ENCODE measurements around the gene SLC23A1. TPM values are rescaled to one million over a fixed set of nuclear protein-coding genes. Genes with fewer than 3 reads are reported as not detected.

SLC23A1 gene
- polyA plus RNA-seq, 1 donor, result 15.7 TPM

GRCh38 chr5:139408191-139408590 lies 25.1 kb upstream of the SLC23A1 start:
- no peak for DNase-seq

- DNase-seq, result no peak
Measured at GRCh38 chr5:139407517-139407916, 24.4 kb upstream of the SLC23A1 start.

GRCh38 chr5:139406963-139407362 lies 23.9 kb upstream of the SLC23A1 start:
- DNase-seq, result no peak

- no peak for DNase-seq
Measured at GRCh38 chr5:139404484-139404840, 21.4 kb upstream of the SLC23A1 start.

GRCh38 chr5:139403787-139404483 lies 20.8 kb upstream of the SLC23A1 start, which contains the start of gene SPATA24:
SPATA24 (minus strand) TSS chr5:139404089; CDS start chr5:139404060, 29 bp downstream.
- peak; percentile 98 for DNase-seq

- no peak for DNase-seq
Measured at GRCh38 chr5:139403418-139403786, 20.3 kb upstream of the SLC23A1 start.

GRCh38 chr5:139402561-139403158 lies 19.6 kb upstream of the SLC23A1 start:
- no peak for DNase-seq

- DNase-seq, result no peak
Measured at GRCh38 chr5:139401546-139401945, 18.4 kb upstream of the SLC23A1 start.

GRCh38 chr5:139399501-139400121 lies 16.5 kb upstream of the SLC23A1 start:
- DNase-seq, result no peak

GRCh38 chr5:139397921-139398320 lies 14.8 kb upstream of the SLC23A1 start:
- DNase-seq, result no peak

- DNase-seq, result no peak
Measured at GRCh38 chr5:139396691-139397090, 13.6 kb upstream of the SLC23A1 start.

- no peak for DNase-seq
Measured at GRCh38 chr5:139395844-139396640, 12.9 kb upstream of the SLC23A1 start.

- DNase-seq, result peak; percentile 17
Measured at GRCh38 chr5:139394654-139395566, 11.8 kb upstream of the SLC23A1 start, which contains the start of gene PROB1. PROB1 (minus strand) TSS chr5:139395104; CDS start chr5:139395081, 23 bp downstream.

GRCh38 chr5:139394123-139394653 lies 11.1 kb upstream of the SLC23A1 start:
- DNase-seq, result peak; percentile 30

GRCh38 chr5:139393497-139394122 lies 10.5 kb upstream of the SLC23A1 start:
- no peak for DNase-seq

GRCh38 chr5:139392678-139393496 lies 9.8 kb upstream of the SLC23A1 start:
- peak; percentile 65 for DNase-seq

GRCh38 chr5:139392324-139392677 lies 9.2 kb upstream of the SLC23A1 start:
- DNase-seq, result no peak

GRCh38 chr5:139391570-139392323 lies 8.7 kb upstream of the SLC23A1 start:
- DNase-seq, result no peak
